SK-N-SH (cell line): ENCODE data around the gene KIF5C. TPM values are rescaled to one million over a fixed set of nuclear protein-coding genes. Genes with fewer than 3 reads are reported as not detected.

Experiments used
- CTCF ChIA-PET: fragments of 300-600, 350-600 bp; formaldehyde crosslinking; extraction: SDS; loops from one replicate; lab custom pipeline; 2021; lab: Yijun Ruan, JAX
- POLR2A ChIA-PET: fragments of 350-600 bp; sonication (Branson Sonifier 250); formaldehyde crosslinking; extraction: SDS; loops from one replicate; lab custom pipeline; 2020; ENCODE audit warnings: antibody characterized with exemption, inconsistent platforms; lab: Yijun Ruan, JAX
- DNase-seq: peaks from one replicate; pipeline ENCODE4 v3.0.0; 2012
- H2AFZ ChIP-seq: fragments of 200-600 bp; sonication (generic); 2 replicates; pipeline ENCODE4 v1.8.1; 2016; ENCODE audit warnings: antibody characterized with exemption, mild to moderate bottlenecking, low read depth
- H3F3A ChIP-seq: fragments of 200-600 bp; sonication (generic); replicated peaks from 2 replicates; pipeline ENCODE3; 2016; ENCODE audit warnings: antibody characterized with exemption, mild to moderate bottlenecking; ENCODE audit not compliant: insufficient read depth
- H3K27ac ChIP-seq, 2 experiments: fragments of 200-500 bp in 1 of 2; fragments of 200-600 bp in 1 of 2; sonication (Bioruptor generic) in 1 of 2; sonication (generic), shearing (Covaris generic) in 1 of 2; 2 replicates each; pipeline versions ENCODE4 v1.5.1 to v1.6.1; 2014 to 2016; ENCODE audit warnings: low read depth in 2 of 2, inconsistent platforms in 1 of 2, low read length in 1 of 2, mild to moderate bottlenecking in 1 of 2, mixed read lengths in 1 of 2
- H3K27me3 ChIP-seq: fragments of 200-600 bp; sonication (generic), shearing (Covaris generic); 2 replicates; pipeline ENCODE4 v1.6.1; 2016; ENCODE audit warnings: mixed run types; ENCODE audit not compliant: insufficient read depth
- H3K36me3 ChIP-seq, 2 experiments: fragments of 200-500 bp in 1 of 2; fragments of 200-600 bp in 1 of 2; sonication (Bioruptor generic) in 1 of 2; sonication (generic) in 1 of 2; replicated peaks in 1 of 2; 2 replicates each; pipeline versions ENCODE3 to v1.5.1; 2014 to 2016; ENCODE audit warnings: low read length in 1 of 2, mild to moderate bottlenecking in 1 of 2; ENCODE audit not compliant: insufficient read depth in 2 of 2, control insufficient read depth in 1 of 2
- H3K4me1 ChIP-seq, 2 experiments: fragments of 200-500 bp in 1 of 2; fragments of 200-600 bp in 1 of 2; sonication (Bioruptor generic) in 1 of 2; sonication (generic), shearing (Covaris generic) in 1 of 2; 2 replicates each; pipeline versions ENCODE4 v1.5.1 to v1.6.1; 2014 to 2016; ENCODE audit warnings: low read depth in 1 of 2, low read length in 1 of 2, mixed run types in 1 of 2; ENCODE audit not compliant: insufficient read depth in 2 of 2, control insufficient read depth in 1 of 2
- H3K4me2 ChIP-seq: fragments of 200-600 bp; sonication (generic), shearing (Covaris generic); 2 replicates; pipeline ENCODE4 v1.6.1; 2017; ENCODE audit warnings: mixed run types
- H3K4me3 ChIP-seq, 2 experiments: fragments of 200-500 bp in 1 of 2; fragments of 200-600 bp in 1 of 2; sonication (Bioruptor generic) in 1 of 2; sonication (generic), shearing (Covaris generic) in 1 of 2; 2 replicates each; pipeline versions ENCODE4 v1.5.1 to v1.8.1; 2014 to 2016; ENCODE audit warnings: low read depth in 2 of 2, inconsistent platforms in 1 of 2, low read length in 1 of 2, mild to moderate bottlenecking in 1 of 2, mixed read lengths in 1 of 2, moderate library complexity in 1 of 2
- H3K79me2 ChIP-seq: fragments of 200-600 bp; sonication (generic); 2 replicates; pipeline ENCODE4 v1.8.1; 2017; ENCODE audit warnings: mild to moderate bottlenecking; ENCODE audit not compliant: insufficient read depth
- H3K9ac ChIP-seq: fragments of 200-600 bp; sonication (generic); 2 replicates; pipeline ENCODE4 v1.6.1; 2017; ENCODE audit warnings: mixed run types
- H3K9me2 ChIP-seq: fragments of 200-600 bp; sonication (generic); 2 replicates; pipeline ENCODE4 v1.6.1; 2017; ENCODE audit warnings: mixed run types
- H3K9me3 ChIP-seq: fragments of 200-600 bp; sonication (generic); 2 replicates; pipeline ENCODE4 v1.6.1; 2017; ENCODE audit warnings: mixed run types, mild to moderate bottlenecking, moderate library complexity
- H4K20me1 ChIP-seq: fragments of 200-600 bp; sonication (generic); 2 replicates; pipeline ENCODE4 v1.6.1; 2017; ENCODE audit warnings: mild to moderate bottlenecking, mixed run types; ENCODE audit not compliant: insufficient read depth
- CHD2 ChIP-seq: fragments of 150-350 bp; IDR thresholded peaks from 2 replicates; pipeline ENCODE4 v1.6.1; 2018; ENCODE audit warnings: low read length; ENCODE audit not compliant: partially characterized antibody
- ELF1 ChIP-seq: IDR thresholded peaks from 2 replicates; pipeline ENCODE4 v1.4.0; 2012
- FOSL2 ChIP-seq: IDR thresholded peaks from 2 replicates; pipeline ENCODE4 v1.4.0; 2012; ENCODE audit warnings: low read depth, mild to moderate bottlenecking, moderate library complexity, borderline replicate concordance
- GABPA ChIP-seq: IDR thresholded peaks from 2 replicates; pipeline ENCODE4 v1.4.0; 2012; ENCODE audit warnings: low read depth, mild to moderate bottlenecking
- MEF2A ChIP-seq: IDR thresholded peaks from 2 replicates; pipeline ENCODE4 v1.4.0; 2012; ENCODE audit warnings: low read depth, borderline replicate concordance
- NFIC ChIP-seq: IDR thresholded peaks from 2 replicates; pipeline ENCODE4 v1.4.0; 2012; ENCODE audit warnings: borderline replicate concordance
- NRF1 ChIP-seq: IDR thresholded peaks from 2 replicates; pipeline ENCODE4 v1.6.1; 2012; ENCODE audit warnings: low read depth, mild to moderate bottlenecking, low read length
- RAD21 ChIP-seq: IDR thresholded peaks from 2 replicates; pipeline ENCODE4 v1.6.1; 2012; ENCODE audit warnings: mild to moderate bottlenecking, low read length
- RXRA ChIP-seq: IDR thresholded peaks from 2 replicates; pipeline ENCODE4 v1.4.0; 2012; ENCODE audit warnings: low read depth, mild to moderate bottlenecking, borderline replicate concordance
- SMC3 ChIP-seq: IDR thresholded peaks from 2 replicates; pipeline ENCODE4 v1.6.1; 2012; ENCODE audit warnings: low read depth, low read length, improper control_type of control experiment
- TCF12 ChIP-seq: IDR thresholded peaks from 2 replicates; pipeline ENCODE4 v1.4.0; 2012
- TEAD4 ChIP-seq: IDR thresholded peaks from 2 replicates; pipeline ENCODE4 v1.4.0; 2012; ENCODE audit warnings: mild to moderate bottlenecking, borderline replicate concordance; ENCODE audit not compliant: insufficient read depth
- WGBS: methylation state at CpG from one replicate; pipeline ENCODE4 v1.1.6; 2017; ENCODE audit warnings: low lambda C conversion rate; 5-methylcytosine and 5-hydroxymethylcytosine counted together
- polyA plus RNA-seq, 3 experiments: library from polyadenylated mRNA; depleted of rRNA; stranded (reverse); fragments of >200 nt; gene quantifications; 2 replicates each; pipeline ENCODE4 v1.2.3, GENCODE V29; 2012
- TF ChIP-seq, protein P1 (sequence below): IDR thresholded peaks from 2 replicates; pipeline ENCODE4 v1.4.0; 2012; ENCODE audit warnings: low read depth, borderline replicate concordance
- TF ChIP-seq, protein P2 (sequence below): IDR thresholded peaks from 2 replicates; pipeline ENCODE4; 2012

The KIF5C gene
- 3.9 and 4.7 TPM in 2 replicates for polyA plus RNA-seq (2012; rRNA removed)
- polyA plus RNA-seq (2012; cell fraction: cytosol; rRNA removed): 4.6 and 5.1 TPM in 2 replicates
- polyA plus RNA-seq (2012; cell fraction: nucleus; rRNA removed): 3.3 and 4.8 TPM in 2 replicates

DNA sequence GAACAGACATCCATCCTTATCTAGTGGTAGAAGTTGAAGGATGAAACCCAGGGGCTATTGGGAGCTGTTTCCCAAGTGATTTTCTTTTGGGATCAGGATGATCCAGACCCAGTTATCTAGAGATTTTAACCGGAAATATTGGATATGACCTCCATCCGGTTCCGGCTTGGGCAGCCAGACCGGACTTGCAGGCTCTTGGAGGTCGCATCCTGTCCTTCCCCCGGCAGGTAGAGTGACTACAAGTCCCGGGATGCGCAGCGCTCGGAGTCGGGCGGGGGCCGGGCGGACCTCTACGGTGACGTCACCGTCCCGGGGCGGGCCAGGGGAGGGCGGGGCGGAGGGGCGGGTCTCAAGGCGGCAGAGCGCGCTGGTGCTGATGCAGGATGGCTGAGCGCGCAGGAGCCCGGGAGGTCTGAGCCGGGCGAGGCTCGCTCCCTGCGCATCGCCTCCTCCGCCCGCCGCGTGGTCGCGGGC, at the start of gene KIF5C:
Gene KIF5C (plus strand): TSS at position 360 of the 474 bp plus-strand sequence. CDS start 391 bp downstream, outside the sequence.
- peak within 1 kb of the TSS; percentile 59 to 64 for H3K4me3 ChIP-seq
- POLR2A ChIA-PET: no interaction called here
- DNase-seq: peak; percentile 96
- H3F3A ChIP-seq: peaks cover 7% of the 10 kb centered on the region
- H3K4me2 ChIP-seq: peak within 1 kb of the TSS; percentile 80
- 0% methylated on average over 1 of the region's 39 CpGs for WGBS
- peak within 1 kb of the TSS in 1 of 2 experiments; percentile 81; a peak in 2 of 4 replicates for H3K27ac ChIP-seq
- H3K79me2 ChIP-seq: no peaks in the 10 kb centered on the region
- H4K20me1 ChIP-seq: no peaks in the 10 kb centered on the region
- H3K9ac ChIP-seq: peak within 1 kb of the TSS; percentile 35; the same call in 1 of the 2 replicates
- peaks cover 0 to 9% of the 10 kb centered on the region in 2 experiments; a peak in 1 of 4 replicates for H3K4me1 ChIP-seq
- no peaks in the 10 kb centered on the region for H3K36me3 ChIP-seq
- peak within 1 kb of the TSS; percentile 81; the same call in 1 of the 2 replicates for H2AFZ ChIP-seq
- no peaks in the 10 kb centered on the region for H3K27me3 ChIP-seq
- CTCF ChIA-PET: interaction anchor here (1.2 kb wide), 1 partner anchor 11 kb away, joined by 3 read pairs; no protein-coding TSS in a partner anchor
- H3K9me2 ChIP-seq: no peaks in the 10 kb centered on the region
- TF ChIP-seq GABPA (peak; percentile 79), ELF1 (0 out of 2 replicates have a peak, but pooled peaks have one; percentile 17), MEF2A (no peak), TEAD4 (no peak), NFIC (no peak), CHD2 (peak; percentile 27), RXRA (no peak)
- no peaks in the 10 kb centered on the region for H3K9me3 ChIP-seq

DNA sequence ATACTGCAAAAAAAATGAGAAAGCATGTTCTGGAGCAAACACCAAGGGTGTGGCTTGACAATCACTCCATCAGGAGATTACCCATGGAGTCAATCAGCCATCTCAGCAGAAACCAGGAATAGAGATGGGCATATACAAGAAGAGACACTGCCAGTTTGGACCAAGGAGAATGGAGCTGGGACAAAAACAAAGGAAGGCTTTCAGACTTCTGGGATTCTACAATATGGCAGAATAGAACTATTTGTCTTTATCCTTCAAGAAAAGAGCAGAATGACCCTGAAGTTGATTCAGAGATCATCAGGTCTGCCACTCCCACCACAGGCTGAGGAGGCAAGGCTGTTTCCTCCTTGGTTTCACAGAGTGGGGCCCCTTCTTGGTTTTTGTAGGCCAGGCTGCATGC, 48.2 kb upstream of the KIF5C start:
- H3K9ac ChIP-seq: no peak overlapping the region
- no peaks in the 10 kb centered on the region for H4K20me1 ChIP-seq
- H3K4me2 ChIP-seq: no peak overlapping the region
- H3K36me3 ChIP-seq: no peaks in the 10 kb centered on the region
- ChIA-PET POLR2A (no interaction called here), CTCF (no interaction called here)
- H3K9me3 ChIP-seq: no peaks in the 10 kb centered on the region
- no peak for DNase-seq
- no peaks in the 10 kb centered on the region for H3F3A ChIP-seq
- no peak overlapping the region for H2AFZ ChIP-seq
- TF ChIP-seq SMC3: no peak
- no peak for TF ChIP-seq CHD2
- TF ChIP-seq RAD21: no peak
- no peak for TF ChIP-seq TEAD4
- no peak for TF ChIP-seq NRF1
- TF ChIP-seq, protein P1, sequence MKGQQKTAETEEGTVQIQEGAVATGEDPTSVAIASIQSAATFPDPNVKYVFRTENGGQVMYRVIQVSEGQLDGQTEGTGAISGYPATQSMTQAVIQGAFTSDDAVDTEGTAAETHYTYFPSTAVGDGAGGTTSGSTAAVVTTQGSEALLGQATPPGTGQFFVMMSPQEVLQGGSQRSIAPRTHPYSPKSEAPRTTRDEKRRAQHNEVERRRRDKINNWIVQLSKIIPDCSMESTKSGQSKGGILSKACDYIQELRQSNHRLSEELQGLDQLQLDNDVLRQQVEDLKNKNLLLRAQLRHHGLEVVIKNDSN: no peak
- no peak for TF ChIP-seq FOSL2
- TF ChIP-seq TCF12: no peak
- TF ChIP-seq, protein P2, sequence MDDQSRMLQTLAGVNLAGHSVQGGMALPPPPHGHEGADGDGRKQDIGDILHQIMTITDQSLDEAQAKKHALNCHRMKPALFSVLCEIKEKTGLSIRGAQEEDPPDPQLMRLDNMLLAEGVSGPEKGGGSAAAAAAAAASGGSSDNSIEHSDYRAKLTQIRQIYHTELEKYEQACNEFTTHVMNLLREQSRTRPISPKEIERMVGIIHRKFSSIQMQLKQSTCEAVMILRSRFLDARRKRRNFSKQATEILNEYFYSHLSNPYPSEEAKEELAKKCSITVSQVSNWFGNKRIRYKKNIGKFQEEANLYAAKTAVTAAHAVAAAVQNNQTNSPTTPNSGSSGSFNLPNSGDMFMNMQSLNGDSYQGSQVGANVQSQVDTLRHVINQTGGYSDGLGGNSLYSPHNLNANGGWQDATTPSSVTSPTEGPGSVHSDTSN: no peak
- no peaks in the 10 kb centered on the region for H3K79me2 ChIP-seq
- no peaks in the 10 kb centered on the region for H3K9me2 ChIP-seq
- H3K27me3 ChIP-seq: no peaks in the 10 kb centered on the region
- no peaks in the 10 kb centered on the region for H3K4me1 ChIP-seq
- no peak overlapping the region for H3K4me3 ChIP-seq
- H3K27ac ChIP-seq: no peak overlapping the region
